Pericardium fibroblast (primary cell): ENCODE measurements around the gene CHST6. TPM values are rescaled to one million over a fixed set of nuclear protein-coding genes. Genes with fewer than 3 reads are reported as not detected.

Experiments
- total RNA-seq: library from RNA; depleted of rRNA; stranded (reverse); fragments of >200 nt; gene quantifications from 2 replicates; pipeline ENCODE4 v1.2.3, GENCODE V29; 2015

The CHST6 gene
- total RNA-seq, result 0.43 and 0.70 TPM in 2 replicates

GRCh38 chr16:75495076-75495674 lies at the start of gene CHST6:
CHST6 (minus strand) TSS chr16:75495441; CDS start chr16:75479828, 15,613 bp downstream.

DNA sequence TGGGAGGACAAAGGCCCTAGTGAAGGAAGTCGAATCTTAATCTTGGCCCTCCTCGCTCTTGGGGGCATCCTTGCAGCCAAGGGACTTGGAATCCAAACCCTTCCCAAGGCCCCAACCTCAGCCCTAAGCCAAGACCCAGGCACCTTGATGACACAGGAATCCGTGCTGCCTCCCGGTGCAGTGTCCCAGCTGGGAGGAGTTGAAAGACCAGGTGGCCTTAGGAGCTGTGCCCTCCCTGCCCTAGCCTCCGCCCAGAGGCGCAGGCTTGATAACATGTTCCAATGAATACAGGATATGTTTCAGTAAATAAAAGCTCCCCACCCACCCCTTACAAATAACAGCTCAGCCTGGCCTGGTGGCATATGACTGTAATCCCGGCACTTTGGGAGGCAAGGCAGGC lies 40.7 kb upstream of the CHST6 start, which contains the start of gene CHST5:
Gene CHST5, minus strand, starts transcription at position 208 of the 400 bp plus-strand sequence. CDS start 5,724 bp downstream, outside the sequence.

DNA sequence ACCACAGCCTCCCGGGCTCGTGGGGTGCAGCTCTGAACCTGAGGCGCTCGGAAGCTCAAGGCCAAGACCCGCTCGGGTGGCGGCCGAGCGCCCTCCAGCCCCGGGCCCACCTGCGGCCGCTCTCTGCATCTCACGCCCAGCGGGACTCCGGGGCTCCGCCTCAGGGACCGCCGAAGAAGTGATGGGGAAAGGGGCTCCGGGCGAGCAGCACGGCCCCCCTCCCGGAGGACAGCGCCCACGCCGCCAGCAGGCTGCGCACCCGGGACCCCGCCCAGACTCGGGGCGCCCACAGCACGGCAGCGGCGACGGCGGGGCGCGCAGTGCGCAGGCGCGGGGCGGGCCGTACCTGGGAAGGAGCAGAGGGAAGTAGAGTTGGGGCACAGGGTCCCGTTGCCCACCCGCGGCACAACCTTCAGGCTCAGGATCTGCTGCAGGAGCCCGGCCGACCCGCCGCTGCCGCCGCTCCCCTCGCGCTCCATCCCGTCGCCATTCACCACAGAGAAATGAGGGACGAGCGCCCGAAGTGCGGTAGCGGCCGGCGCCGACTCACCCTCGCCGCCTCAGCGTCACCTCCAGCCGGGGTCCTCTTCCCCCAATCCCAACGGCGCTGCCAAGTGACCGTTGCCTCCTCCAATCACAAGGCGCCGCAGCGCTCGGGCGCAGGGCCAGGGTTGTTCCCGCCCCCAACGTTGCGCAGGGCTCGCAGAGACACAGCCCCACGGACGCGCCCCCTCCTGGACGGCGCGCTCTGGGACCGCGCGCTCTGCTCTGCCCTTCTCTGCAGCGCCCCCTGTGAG lies 30.9 kb downstream of the CHST6 start, which contains the start of gene TMEM170A:
Gene TMEM170A, minus strand, starts transcription at position 568 of the 797 bp plus-strand sequence. Its CDS starts 89 bp downstream, at position 479.

DNA sequence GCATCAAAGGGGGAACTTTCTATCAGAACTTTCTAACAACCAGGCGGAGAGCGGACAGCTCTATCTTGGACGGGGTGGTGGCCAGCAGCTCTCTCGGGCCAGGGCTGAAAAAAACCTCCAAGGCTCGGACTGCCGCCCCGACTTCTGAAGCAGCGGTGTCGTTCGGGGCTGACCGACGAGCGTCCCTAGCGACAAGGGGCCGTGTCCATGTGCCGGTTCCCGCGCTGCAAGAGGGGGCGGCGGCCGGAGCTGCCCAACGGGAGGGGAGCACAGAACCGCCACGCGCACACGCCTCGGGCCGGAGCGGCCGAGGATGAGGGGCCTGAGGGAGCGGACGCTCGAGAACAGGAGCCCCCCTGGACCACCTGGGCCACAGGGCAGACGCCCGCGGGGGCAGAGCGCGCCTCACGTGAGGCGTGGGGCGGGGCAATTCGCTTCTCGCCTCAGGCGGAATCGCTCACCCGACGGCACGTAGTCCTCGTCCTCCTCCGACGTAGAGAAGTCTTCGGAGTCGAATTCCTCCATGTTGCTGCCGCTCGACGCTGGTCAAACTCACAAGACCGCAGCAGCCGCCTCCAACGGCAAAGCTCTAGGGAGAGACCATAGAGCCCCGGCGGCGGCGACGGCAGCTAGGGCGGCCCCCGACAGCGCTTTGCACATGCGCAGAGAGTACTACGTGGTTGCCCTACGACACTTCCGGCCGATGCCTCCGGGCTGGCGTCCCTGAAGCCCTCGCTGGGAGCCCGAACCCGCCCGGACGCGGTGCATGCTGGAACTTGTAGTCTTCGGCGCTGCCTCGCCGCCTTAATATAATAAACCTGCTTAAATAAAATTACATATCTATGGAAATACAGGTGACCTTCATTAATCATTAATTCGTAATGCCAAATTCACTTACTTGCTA lies 62.2 kb downstream of the CHST6 start, which contains the start of gene CFDP1:
Gene CFDP1, minus strand, starts transcription at position 676 of the 904 bp plus-strand sequence. Its CDS starts 151 bp downstream, at position 525.

Other genes with a start within 250 kb of the CHST6 start
- gene BCAR1, start 243.8 kb downstream of the CHST6 start, total RNA-seq, result 49.6 and 119 TPM in 2 replicates
- 48.7 and 52.2 TPM in 2 replicates for gene CFDP1, start 61.9 kb downstream of the CHST6 start, total RNA-seq
- gene TMEM170A, start 30.8 kb downstream of the CHST6 start, total RNA-seq, result 5.5 and 12.8 TPM in 2 replicates
- not detected in 2 replicates for gene CHST5, start 40.7 kb upstream of the CHST6 start, total RNA-seq
- 7.9 and 11.7 TPM in 2 replicates for gene TMEM231, start 60.8 kb upstream of the CHST6 start, total RNA-seq
- 54.9 and 66.9 TPM in 2 replicates for gene GABARAPL2, start 70.9 kb upstream of the CHST6 start, total RNA-seq
- gene ADAT1, start 127.8 kb upstream of the CHST6 start, total RNA-seq, result 22.2 and 24.4 TPM in 2 replicates
- 130 and 146 TPM in 2 replicates for gene KARS1, start 152.2 kb upstream of the CHST6 start, total RNA-seq
- gene TERF2IP, start 152.3 kb upstream of the CHST6 start, total RNA-seq, result 36.7 and 51.1 TPM in 2 replicates
- gene CPHXL2, start 181.6 kb upstream of the CHST6 start, total RNA-seq, result not detected in 2 replicates
- gene DUXB, start 206.0 kb upstream of the CHST6 start, total RNA-seq, result not detected in 2 replicates
- not detected in 2 replicates for gene CPHXL, start 231.0 kb upstream of the CHST6 start, total RNA-seq